ENCODE results near the gene SOD2.

DNA sequence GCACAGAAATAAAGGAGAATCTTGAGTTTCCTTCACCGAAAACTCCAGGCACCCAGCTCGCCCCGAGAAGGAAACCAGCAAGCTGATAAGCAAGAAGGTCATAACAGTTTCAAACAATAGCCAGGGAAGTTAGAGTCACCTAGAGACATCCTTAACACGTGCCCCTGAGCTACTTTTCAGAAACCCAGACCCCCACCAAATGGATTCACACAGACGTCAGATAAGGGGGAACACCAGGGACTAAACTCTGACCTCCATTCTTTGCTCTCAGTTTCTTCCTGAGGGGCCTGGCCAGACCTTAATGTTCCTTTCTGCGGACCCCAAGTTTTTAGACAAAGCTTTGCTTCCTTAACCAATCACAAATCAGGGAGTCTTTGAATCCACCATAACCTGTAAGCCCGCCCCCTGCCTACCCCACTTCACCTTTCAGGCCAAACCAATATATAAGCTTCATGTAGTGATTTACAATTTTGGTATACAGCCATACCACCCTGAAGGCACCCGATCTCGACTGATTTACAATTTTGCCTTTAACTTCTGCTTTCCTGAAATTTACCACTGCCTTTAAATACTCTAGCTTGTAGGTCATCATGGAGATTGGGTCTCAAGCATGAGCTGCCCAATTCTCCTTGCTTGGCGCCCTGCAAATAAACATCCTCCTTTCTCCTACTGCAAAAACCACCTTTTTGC is 11.7 kb downstream of the SOD2 start:
- TF ChIP-seq, protein P1, sequence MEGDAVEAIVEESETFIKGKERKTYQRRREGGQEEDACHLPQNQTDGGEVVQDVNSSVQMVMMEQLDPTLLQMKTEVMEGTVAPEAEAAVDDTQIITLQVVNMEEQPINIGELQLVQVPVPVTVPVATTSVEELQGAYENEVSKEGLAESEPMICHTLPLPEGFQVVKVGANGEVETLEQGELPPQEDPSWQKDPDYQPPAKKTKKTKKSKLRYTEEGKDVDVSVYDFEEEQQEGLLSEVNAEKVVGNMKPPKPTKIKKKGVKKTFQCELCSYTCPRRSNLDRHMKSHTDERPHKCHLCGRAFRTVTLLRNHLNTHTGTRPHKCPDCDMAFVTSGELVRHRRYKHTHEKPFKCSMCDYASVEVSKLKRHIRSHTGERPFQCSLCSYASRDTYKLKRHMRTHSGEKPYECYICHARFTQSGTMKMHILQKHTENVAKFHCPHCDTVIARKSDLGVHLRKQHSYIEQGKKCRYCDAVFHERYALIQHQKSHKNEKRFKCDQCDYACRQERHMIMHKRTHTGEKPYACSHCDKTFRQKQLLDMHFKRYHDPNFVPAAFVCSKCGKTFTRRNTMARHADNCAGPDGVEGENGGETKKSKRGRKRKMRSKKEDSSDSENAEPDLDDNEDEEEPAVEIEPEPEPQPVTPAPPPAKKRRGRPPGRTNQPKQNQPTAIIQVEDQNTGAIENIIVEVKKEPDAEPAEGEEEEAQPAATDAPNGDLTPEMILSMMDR (IDR thresholded peaks at IDR 0.05; ENCODE audit: low read depth, low read length): no peak
- no peak for TF ChIP-seq EZH2phosphoT487 (IDR thresholded peaks at IDR 0.05; ENCODE audit: low read depth)
